ENCODE measurements around the gene PTPRM. TPM values are rescaled to one million over a fixed set of nuclear protein-coding genes. Genes with fewer than 3 reads are reported as not detected.
"Not testable (repeated sequence)": the region's sequence is repeated elsewhere in the genome, so short reads cannot be mapped to it uniquely, and the experiment has no call there.

The PTPRM gene
- total RNA-seq, 1 donor from 2014 or later = 104 TPM

GRCh38 chr18:8011906-8012305, 444.8 kb downstream of the PTPRM start:
- DNase-seq = no peak

GRCh38 chr18:8018701-8019331, 451.7 kb downstream of the PTPRM start:
- DNase-seq = no peak

GRCh38 chr18:8019600-8019999, 452.5 kb downstream of the PTPRM start:
- DNase-seq = no peak

GRCh38 chr18:8020132-8020846, 453.2 kb downstream of the PTPRM start:
- DNase-seq = peak; percentile 7

- no peak for DNase-seq
Observed at GRCh38 chr18:8029061-8029460, 461.9 kb downstream of the PTPRM start.

GRCh38 chr18:8029731-8030130, 462.6 kb downstream of the PTPRM start:
- DNase-seq = no peak

- no peak for DNase-seq
Observed at GRCh38 chr18:8030201-8030600, 463.1 kb downstream of the PTPRM start.

- no peak for DNase-seq
Observed at GRCh38 chr18:8031496-8031895, 464.4 kb downstream of the PTPRM start.

- peak; percentile 5 for DNase-seq
Observed at GRCh38 chr18:8034674-8035073, 467.6 kb downstream of the PTPRM start.

- DNase-seq = no peak
Observed at GRCh38 chr18:8036551-8036950, 469.4 kb downstream of the PTPRM start.

GRCh38 chr18:8037296-8037695, 470.2 kb downstream of the PTPRM start:
- DNase-seq = no peak

- no peak for DNase-seq
Observed at GRCh38 chr18:8040021-8040420, 472.9 kb downstream of the PTPRM start.

GRCh38 chr18:8041526-8042111, 474.5 kb downstream of the PTPRM start:
- no peak for DNase-seq

- no peak for DNase-seq
Observed at GRCh38 chr18:8044004-8044403, 476.9 kb downstream of the PTPRM start.

GRCh38 chr18:8045160-8045883, 478.2 kb downstream of the PTPRM start:
- no peak for DNase-seq

GRCh38 chr18:8045884-8046281, 478.8 kb downstream of the PTPRM start:
- DNase-seq = no peak

- no peak for DNase-seq
Observed at GRCh38 chr18:8046441-8046840, 479.3 kb downstream of the PTPRM start.

- DNase-seq = peak; percentile 28
Observed at GRCh38 chr18:8049147-8049546, 482.0 kb downstream of the PTPRM start.

GRCh38 chr18:8050616-8051329, 483.7 kb downstream of the PTPRM start:
- DNase-seq = peak; percentile 33

- peak; percentile 24 for DNase-seq
Observed at GRCh38 chr18:8051453-8051852, 484.3 kb downstream of the PTPRM start.

- no peak for DNase-seq
Observed at GRCh38 chr18:8052237-8052701, 485.2 kb downstream of the PTPRM start.

GRCh38 chr18:8056723-8057122, 489.6 kb downstream of the PTPRM start:
- DNase-seq = no peak

GRCh38 chr18:8063152-8063551, 496.0 kb downstream of the PTPRM start:
- DNase-seq = not testable (repeated sequence)
